Measurements from ENCODE around the gene EML6.
"Not testable (repeated sequence)": the region's sequence is repeated elsewhere in the genome, so short reads cannot be mapped to it uniquely, and the experiment has no call there.

The EML6 gene

DNA sequence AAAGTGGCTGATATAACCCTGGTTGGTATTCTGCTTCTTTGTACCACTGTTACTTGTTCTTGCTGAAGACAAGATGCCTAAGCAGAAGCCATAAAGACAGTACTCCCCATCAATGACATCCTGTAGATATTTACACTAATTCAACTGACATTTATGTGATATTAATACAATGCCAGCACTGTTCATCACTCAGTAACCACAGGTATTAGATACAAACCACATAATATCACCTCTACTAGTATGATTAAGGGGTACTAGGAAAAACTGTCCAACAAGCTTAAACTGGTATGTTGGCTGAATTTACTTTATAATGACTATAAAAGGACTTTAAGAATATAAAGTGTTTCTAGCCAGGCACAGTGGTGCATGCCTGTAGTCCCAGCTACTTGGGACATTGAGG, 261.0 kb downstream of the EML6 start:
- no peak for DNase-seq (ENCODE audit: low read depth in 1 of 2, low spot score in 1 of 2)

DNA sequence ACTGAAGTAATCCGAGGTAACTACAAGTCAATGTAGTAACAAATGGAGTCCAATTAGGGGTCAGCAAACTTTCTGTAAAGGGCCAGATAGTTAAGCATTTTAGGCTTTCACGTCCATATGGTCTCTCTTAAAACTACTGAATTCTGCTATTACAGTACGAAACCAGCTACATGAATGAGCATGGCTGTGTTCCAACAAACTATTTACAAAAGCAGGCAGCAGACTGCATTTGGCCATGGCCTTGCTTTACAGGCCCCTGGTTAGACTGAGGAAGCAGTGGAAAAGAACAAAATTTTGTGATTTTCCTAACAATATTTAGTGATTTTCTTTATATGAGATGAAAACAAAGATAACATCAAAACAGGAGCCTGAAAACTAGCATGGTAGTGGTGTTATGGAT, 262.8 kb downstream of the EML6 start:
- DNase-seq (ENCODE audit: low read depth in 1 of 2, low spot score in 1 of 2) = no peak

DNA sequence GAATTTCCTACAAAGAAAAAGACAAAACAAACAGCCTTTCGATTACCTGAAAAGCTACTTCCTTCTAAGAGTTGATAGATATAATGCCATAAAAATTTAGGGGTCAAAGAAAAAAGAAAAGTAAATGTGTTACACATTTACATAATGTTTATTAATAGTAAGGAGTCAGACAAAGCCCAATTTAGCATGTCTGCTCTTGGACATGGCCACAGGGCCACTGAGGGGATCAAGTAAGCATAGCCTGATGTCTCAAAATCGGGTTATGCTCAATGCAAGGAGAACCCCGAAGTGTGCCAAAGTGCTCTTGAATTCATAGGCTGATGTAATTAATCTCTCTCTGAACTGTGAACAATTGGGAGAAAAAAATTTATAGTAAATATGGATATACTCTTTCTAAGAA, 265.1 kb downstream of the EML6 start:
- DNase-seq (ENCODE audit: low read depth in 1 of 2, low spot score in 1 of 2) = no peak

DNA sequence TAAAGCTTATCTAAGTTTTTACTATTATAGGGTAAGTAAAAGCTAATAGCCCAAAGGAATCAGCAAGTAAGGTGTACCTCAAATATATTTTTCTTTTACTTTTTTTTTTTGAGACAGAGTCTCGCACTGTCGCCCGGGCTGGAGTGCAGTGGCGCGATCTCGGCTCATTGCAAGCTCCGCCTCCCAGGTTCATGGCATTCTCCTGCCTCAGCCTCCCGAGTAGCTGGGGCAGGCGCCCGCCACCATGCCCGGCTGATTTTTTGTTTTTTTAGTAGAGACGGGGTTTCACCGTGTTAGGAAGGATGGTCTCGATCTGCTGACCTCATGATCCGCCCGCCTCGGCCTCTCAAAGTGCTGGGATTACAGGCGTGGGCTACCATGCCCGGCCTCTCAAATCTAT, 267.2 kb downstream of the EML6 start:
- DNase-seq (ENCODE audit: low read depth in 1 of 2, low spot score in 1 of 2) = not testable (repeated sequence)

- DNase-seq (ENCODE audit: low read depth in 1 of 2, low spot score in 1 of 2) = no peak
Measured at GRCh38 chr2:54995553-54995952, 272.1 kb downstream of the EML6 start.

DNA sequence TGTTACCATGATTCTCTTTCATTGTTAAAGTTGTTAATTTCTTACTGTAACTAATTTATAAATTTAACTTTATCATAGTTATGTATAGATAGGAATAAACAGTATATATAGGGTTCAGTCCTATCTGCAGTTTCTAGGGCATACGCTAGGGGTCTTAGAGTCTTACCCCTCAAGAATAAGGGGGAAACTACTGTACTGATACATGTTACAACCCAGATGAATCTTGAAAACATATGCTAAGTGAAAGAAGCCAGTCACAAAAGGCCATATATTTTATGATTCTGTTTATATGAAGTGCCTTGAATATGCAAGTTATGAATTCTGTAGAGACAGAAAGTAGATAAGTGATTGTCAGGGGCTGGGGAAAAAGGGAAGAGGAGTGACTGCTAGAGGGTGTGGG, 274.4 kb downstream of the EML6 start:
- no peak for DNase-seq (ENCODE audit: low read depth in 1 of 2, low spot score in 1 of 2)

DNA sequence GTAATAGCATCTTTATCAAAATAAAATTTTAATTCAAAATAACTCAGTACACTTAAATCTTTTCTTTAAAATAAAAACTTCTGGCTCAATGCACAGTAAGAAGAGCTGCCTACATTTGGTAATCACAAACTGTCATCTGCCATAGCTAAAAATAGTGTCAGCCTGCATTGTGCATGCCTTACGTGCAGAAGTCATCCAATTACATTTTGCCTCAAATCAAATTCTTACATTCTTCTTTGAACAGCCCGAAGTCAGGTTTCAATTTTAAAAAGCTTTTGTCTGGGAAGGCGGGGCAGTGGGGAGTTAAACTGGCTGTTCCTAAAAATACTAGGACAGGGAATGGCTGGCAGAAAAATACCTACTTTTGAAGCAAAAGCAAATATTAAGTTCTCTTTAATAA, 275.7 kb downstream of the EML6 start:
- DNase-seq (ENCODE audit: low read depth in 1 of 2, low spot score in 1 of 2) = no peak

GRCh38 chr2:55000341-55000740, 276.9 kb downstream of the EML6 start:
- DNase-seq (ENCODE audit: low read depth in 1 of 2, low spot score in 1 of 2) = no peak

DNA sequence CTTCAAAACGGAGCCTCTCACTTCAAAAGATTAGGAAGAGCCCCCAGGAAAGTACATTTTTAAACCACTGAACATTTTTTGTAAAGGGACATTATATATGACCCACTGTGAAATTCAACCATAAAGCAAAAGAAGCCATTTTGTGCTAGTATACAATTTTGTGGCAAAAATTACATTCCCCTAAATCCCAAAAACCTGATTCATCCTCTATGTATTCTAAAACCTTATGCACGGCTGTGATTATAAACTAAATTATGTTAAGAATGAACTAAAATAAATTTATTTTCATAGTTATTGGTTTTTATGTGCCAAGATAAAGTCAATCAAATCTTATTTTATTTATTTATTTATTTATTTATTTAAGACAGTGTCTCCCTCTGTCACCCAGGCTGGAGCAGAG, 278.3 kb downstream of the EML6 start:
- no peak for DNase-seq (ENCODE audit: low read depth in 1 of 2, low spot score in 1 of 2)

- DNase-seq (ENCODE audit: low read depth in 1 of 2, low spot score in 1 of 2) = no peak
Measured at GRCh38 chr2:55003706-55004639, 280.5 kb downstream of the EML6 start.

DNA sequence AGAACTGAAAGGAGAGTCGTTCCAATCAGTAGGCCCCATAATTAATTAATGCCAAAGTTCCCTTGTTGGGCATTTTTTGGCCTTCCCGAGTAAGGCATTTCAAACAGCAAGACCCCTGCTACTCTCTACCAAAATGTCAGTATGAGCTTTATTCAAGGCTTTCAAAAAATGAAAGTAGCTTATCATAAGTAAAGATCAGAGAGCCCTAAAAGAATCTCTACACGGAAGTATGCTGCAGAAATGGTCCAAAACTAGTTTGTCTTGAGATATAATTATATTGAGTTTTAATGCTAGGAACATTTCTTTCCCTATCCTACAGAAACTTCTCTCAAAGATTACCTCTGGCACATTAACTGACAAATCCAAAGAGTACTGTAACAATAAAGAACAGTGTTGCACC, 282.8 kb downstream of the EML6 start:
- no peak for DNase-seq (ENCODE audit: low read depth in 1 of 2, low spot score in 1 of 2)

DNA sequence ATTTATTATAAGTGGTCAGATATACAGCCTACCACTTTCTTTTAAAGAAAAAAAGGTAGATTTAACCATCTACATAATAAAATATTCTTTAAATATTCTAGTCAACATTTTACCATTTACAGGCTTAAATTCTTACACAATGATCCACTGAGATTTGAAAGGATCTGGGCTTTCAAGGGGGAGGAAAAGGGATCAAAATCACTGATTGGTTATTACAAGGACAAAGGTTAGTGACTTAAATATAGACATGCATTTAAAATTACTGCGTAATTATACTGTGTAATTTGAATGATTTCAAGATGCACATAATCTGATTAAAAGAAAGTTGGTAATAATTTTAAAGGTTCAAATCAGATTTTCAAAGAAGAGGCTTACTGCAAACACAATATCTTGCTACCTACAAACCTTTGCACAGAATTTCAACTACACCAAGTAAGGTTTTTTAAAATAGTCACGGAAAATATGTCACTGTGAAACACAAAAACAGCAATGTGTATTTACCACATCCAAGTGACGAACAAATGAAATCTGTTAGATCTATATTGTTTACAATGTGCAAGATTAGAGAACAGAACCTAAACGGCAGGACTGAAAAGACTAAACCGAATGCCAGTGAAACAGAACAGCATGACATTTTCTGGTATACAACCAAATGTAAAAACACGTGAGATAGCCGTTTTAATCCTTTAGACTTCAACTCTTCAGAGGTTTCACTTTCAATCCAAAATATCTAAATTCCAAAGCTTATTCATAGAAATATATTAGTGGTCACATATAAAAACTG, 286.0 kb downstream of the EML6 start:
- no peak for DNase-seq (ENCODE audit: low read depth in 1 of 2, low spot score in 1 of 2)

- peak in 1 of 2 donors; percentile 9 for DNase-seq (ENCODE audit: low read depth in 1 of 2, low spot score in 1 of 2)
Measured at GRCh38 chr2:55010149-55010591, 286.7 kb downstream of the EML6 start.

- no peak for DNase-seq (ENCODE audit: low read depth in 1 of 2, low spot score in 1 of 2)
Measured at GRCh38 chr2:55010915-55011314, 287.5 kb downstream of the EML6 start.

DNA sequence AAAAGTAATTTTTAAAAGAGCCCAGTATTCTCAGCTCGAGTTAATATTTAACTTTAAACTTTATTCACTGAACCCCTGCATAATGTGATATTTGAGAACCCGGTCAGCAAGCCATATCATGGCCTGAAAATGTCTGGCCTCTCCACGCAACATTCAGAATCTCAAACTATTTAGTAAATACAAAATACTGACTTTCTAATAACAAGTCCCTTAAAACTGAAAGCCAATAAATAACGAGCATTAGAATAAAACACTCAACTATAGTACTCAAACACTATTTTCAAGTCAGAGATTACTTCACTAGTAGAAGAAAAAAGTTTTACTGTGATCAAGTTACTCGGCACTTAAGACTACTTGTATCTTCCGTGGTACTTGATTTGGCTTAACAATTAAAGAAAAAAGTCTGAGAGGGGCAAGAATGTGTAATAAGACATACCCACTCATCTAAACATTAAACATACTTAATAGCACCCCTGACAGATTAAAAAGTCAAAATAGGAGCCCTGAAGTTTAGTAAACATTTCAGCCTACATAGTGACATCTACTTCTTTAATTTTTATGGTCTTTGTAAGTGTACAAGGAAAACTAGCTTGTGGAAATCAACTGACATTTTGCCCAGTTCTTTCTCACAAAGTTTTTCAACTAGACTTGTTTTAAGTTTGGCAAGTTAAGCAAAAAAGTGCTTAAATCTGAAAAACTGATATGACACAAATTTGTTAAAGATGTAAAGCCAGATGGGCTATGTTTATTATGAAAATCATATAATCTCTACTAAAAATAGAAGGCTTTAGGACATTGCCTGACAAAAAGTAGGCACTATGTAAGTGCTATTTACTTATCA, 288.6 kb downstream of the EML6 start:
- no peak for DNase-seq (ENCODE audit: low read depth in 1 of 2, low spot score in 1 of 2)

DNA sequence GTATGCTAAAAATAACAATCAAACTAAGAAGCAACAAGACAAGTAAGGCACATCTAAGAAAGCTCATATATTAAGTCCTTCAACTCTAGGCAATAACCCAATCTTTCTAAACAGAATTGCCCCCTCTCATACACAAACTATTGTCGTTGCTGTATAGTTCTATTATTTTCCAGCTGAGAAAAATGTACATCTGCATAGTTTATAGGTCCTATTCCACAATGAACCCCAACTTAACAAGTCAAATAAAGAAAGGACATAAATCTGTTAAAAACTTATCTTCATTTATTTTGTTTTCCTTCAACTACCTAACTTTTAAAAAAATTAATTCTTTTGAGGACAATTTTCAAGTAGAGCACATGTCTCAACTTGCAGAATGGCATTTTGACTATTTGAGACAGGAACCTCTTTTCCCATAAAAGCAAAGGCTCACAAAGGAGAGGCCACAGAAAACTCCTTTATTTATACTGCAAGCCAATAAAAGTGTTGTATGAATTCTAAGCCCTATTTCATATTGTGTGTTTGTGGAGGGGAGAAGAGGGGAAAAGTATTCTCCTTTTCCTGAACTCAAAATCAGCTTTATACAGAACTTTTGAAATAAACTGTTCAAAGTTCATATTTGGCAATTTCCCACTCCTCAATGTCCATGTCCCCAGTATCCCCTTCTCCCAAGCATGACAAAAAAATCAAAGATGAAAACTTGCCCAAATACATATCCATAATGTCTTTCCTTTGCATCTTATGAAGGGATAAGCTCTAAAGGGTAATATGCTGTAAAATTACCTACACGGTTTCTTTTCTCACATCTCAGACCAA, 289.4 kb downstream of the EML6 start:
- no peak for DNase-seq (ENCODE audit: low read depth in 1 of 2, low spot score in 1 of 2)

DNA sequence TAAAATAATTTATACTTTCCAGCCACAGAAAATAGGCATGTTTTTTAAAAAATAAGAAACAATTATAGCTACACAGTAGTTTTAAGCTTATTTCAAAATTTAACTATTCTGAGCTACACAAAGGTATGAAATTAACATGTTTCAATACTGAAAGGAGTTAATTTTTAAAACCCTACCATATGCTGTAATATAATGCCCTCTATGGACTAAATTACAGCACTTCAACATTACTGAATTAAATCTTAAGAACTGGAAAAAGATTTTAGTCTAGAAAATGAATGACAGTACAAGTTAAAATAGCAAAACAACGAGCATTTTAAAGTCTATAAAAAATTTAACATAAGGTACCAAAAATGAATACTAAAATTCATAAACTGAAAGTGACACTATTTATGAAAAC, 290.5 kb downstream of the EML6 start:
- DNase-seq (ENCODE audit: low read depth in 1 of 2, low spot score in 1 of 2) = no peak

DNA sequence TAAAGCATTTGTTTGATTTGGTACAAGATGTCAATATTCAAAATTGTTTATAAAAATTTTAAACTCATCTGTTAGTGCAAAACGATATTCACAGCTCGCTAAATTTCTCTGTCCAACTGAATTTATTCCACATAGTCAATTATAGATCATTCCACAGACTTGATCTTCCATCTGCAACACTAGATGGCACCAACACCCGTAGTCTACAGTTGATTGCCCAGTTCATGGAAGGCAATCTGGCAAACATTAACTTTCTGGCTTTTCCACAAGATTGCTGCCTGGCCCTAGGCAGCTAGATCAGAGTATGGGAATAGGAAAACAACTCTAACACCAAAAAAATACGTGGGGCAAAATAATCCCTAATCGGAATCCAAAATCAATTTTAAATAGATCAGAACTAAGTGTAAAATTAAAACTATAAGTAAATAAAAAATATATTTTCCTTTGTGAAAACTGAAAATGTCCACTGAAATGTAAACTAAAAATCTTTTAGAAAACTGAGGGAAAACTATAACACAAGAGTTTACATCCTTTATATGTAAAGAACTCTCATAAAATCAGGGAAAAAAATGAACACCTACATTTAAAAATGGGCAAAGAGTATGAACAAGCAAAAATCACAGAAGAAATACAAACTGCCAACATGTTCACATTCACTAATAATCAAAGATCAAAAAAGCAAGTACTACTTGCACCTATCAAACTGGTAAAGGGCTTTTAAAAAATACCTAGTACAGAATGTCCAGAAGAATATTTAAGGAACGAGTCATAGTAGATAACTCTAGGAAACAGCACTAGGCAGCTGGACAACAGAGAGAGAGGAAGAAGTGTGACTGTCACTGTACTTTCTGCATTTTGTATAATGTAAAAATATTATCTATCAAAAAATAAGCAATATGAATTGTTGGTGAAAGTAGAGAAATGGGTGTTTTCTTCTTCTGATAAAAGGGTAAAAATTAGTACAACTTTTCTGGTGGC, 291.8 kb downstream of the EML6 start:
- no peak for DNase-seq (ENCODE audit: low read depth in 1 of 2, low spot score in 1 of 2)

GRCh38 chr2:55017428-55017827, 294.0 kb downstream of the EML6 start:
- no peak for DNase-seq (ENCODE audit: low read depth in 1 of 2, low spot score in 1 of 2)
